Mesenchymal stem cell (in vitro differentiated cells and primary cell): Measurements from ENCODE around the gene CUL5.

ENCODE experiments used
- DNase-seq: peaks from one replicate; pipeline ENCODE4 v3.0.0-alpha.2; 2013
- H2AFZ ChIP-seq: one replicate; pipeline ENCODE4 v1.6.1; 2013; ENCODE audit warnings: low read depth, mild to moderate bottlenecking, control low read depth, inconsistent platforms, low read length, moderate library complexity
- H2AK5ac ChIP-seq: 2 replicates; pipeline ENCODE4 v1.6.1; 2013; ENCODE audit warnings: low read length, moderate library complexity, mild to moderate bottlenecking, inconsistent platforms; ENCODE audit not compliant: severe bottlenecking
- H2BK120ac ChIP-seq: one replicate; pipeline ENCODE4 v1.6.1; 2013; ENCODE audit warnings: low read depth, mild to moderate bottlenecking, inconsistent platforms, low read length, moderate library complexity
- H2BK12ac ChIP-seq, 2 experiments: one replicate each; pipeline ENCODE4 v1.6.1; 2013; ENCODE audit warnings: inconsistent platforms in 2 of 2, low read length in 2 of 2, mild to moderate bottlenecking in 2 of 2, moderate library complexity in 2 of 2, control low read depth in 1 of 2
- H2BK15ac ChIP-seq: one replicate; pipeline ENCODE4 v1.6.1; 2013; ENCODE audit warnings: mild to moderate bottlenecking, low read depth, inconsistent platforms; ENCODE audit not compliant: poor library complexity, severe bottlenecking
- H2BK5ac ChIP-seq: 2 replicates; pipeline ENCODE4 v1.6.1; 2013; ENCODE audit warnings: low read depth, mild to moderate bottlenecking, low read length, control low read depth, inconsistent platforms; ENCODE audit not compliant: poor library complexity, severe bottlenecking
- H3K14ac ChIP-seq, 2 experiments: one replicate each; pipeline ENCODE4 v1.6.1; 2013; ENCODE audit warnings: inconsistent platforms in 2 of 2, low read length in 2 of 2, control low read depth in 1 of 2, mild to moderate bottlenecking in 1 of 2, moderate library complexity in 1 of 2
- H3K18ac ChIP-seq, 2 experiments: one replicate each; pipeline ENCODE4 v1.6.1; 2013; ENCODE audit warnings: inconsistent platforms in 2 of 2, low read length in 2 of 2, control low read depth in 1 of 2, low read depth in 1 of 2, mild to moderate bottlenecking in 1 of 2
- H3K23ac ChIP-seq, 2 experiments: one replicate each; pipeline ENCODE4 v1.6.1; 2013; ENCODE audit warnings: inconsistent platforms in 2 of 2, low read length in 2 of 2, mild to moderate bottlenecking in 2 of 2, moderate library complexity in 2 of 2, control low read depth in 1 of 2
- H3K27ac ChIP-seq: 2 replicates; pipeline ENCODE4 v1.5.1; 2013; ENCODE audit warnings: mild to moderate bottlenecking, moderate library complexity, low read length, control low read depth, inconsistent platforms; ENCODE audit not compliant: poor library complexity, severe bottlenecking
- H3K27me3 ChIP-seq, 2 experiments: 2 replicates each; pipeline versions ENCODE4 v1.6.1 to v1.7.0; 2013; ENCODE audit warnings: low read length in 2 of 2, mild to moderate bottlenecking in 2 of 2, moderate library complexity in 2 of 2, control low read depth in 1 of 2, inconsistent platforms in 1 of 2; ENCODE audit not compliant: control insufficient read depth in 1 of 2, insufficient read depth in 1 of 2
- H3K36me3 ChIP-seq, 2 experiments: 2 replicates each; pipeline versions ENCODE4 v1.6.1 to v1.7.0; 2013; ENCODE audit warnings: low read length in 2 of 2, control low read depth in 1 of 2, inconsistent platforms in 1 of 2, low read depth in 1 of 2, mild to moderate bottlenecking in 1 of 2; ENCODE audit not compliant: insufficient read depth in 2 of 2, control insufficient read depth in 1 of 2
- H3K4ac ChIP-seq, 2 experiments: one replicate each; pipeline ENCODE4 v1.6.1; 2013; ENCODE audit warnings: inconsistent platforms in 2 of 2, low read length in 2 of 2, mild to moderate bottlenecking in 2 of 2, moderate library complexity in 2 of 2, control low read depth in 1 of 2, low read depth in 1 of 2
- H3K4me1 ChIP-seq: 2 replicates; pipeline ENCODE4 v1.6.1; 2013; ENCODE audit warnings: low read depth, low read length, control low read depth; ENCODE audit not compliant: control insufficient read depth, insufficient read depth
- H3K4me2 ChIP-seq: 2 replicates; pipeline ENCODE4 v1.6.1; 2013; ENCODE audit warnings: low read length, mild to moderate bottlenecking, inconsistent platforms; ENCODE audit not compliant: poor library complexity, severe bottlenecking
- H3K4me3 ChIP-seq, 2 experiments: 2 replicates each; pipeline versions ENCODE4 v1.5.1 to v1.7.0; 2013; ENCODE audit warnings: low read length in 2 of 2, mild to moderate bottlenecking in 2 of 2, control low read depth in 1 of 2, low read depth in 1 of 2; ENCODE audit not compliant: insufficient read depth in 1 of 2
- H3K79me1 ChIP-seq: replicated peaks from 2 replicates; pipeline ENCODE4 v1.6.1; 2013; ENCODE audit warnings: mild to moderate bottlenecking, control low read depth, low read length, inconsistent platforms; ENCODE audit not compliant: poor library complexity, severe bottlenecking
- H3K9ac ChIP-seq: 2 replicates; pipeline ENCODE4 v1.7.0; 2013; ENCODE audit warnings: mild to moderate bottlenecking, low read length, moderate library complexity
- H3K9me3 ChIP-seq: 2 replicates; pipeline ENCODE4 v1.7.0; 2013; ENCODE audit warnings: mild to moderate bottlenecking, low read length; ENCODE audit not compliant: control insufficient read depth
- H4K8ac ChIP-seq: one replicate; pipeline ENCODE4 v1.6.1; 2013; ENCODE audit warnings: inconsistent platforms, mild to moderate bottlenecking, low read length, moderate library complexity
- H4K91ac ChIP-seq: one replicate; pipeline ENCODE4 v1.6.1; 2013; ENCODE audit warnings: mild to moderate bottlenecking, low read length, inconsistent platforms
- WGBS: methylation state at CpG from one replicate; pipeline ENCODE4 v1.1.7; 2013; ENCODE audit warnings: mixed read lengths; 5-methylcytosine and 5-hydroxymethylcytosine counted together

Gene CUL5

GRCh38 chr11:107969219-107969618 lies 39.5 kb upstream of the CUL5 start:
- no peaks in the 10 kb centered on the region for H3K79me1 ChIP-seq
- no peak overlapping the region for H3K4me2 ChIP-seq
- no peaks in the 10 kb centered on the region for H3K4me1 ChIP-seq
- no peak overlapping the region for H3K14ac ChIP-seq
- no peak overlapping the region for H3K27ac ChIP-seq
- H2BK15ac ChIP-seq = no peak overlapping the region
- no peak overlapping the region for H2AFZ ChIP-seq
- no peak overlapping the region for H4K91ac ChIP-seq
- H3K18ac ChIP-seq = no peak overlapping the region
- H3K27me3 ChIP-seq = peaks cover 0 to 6% of the 10 kb centered on the region in 2 experiments
- no peak overlapping the region for H4K8ac ChIP-seq
- no peaks in the 10 kb centered on the region for H3K36me3 ChIP-seq
- DNase-seq = peak; percentile 4
- H2BK120ac ChIP-seq = no peak overlapping the region
- no peaks in the 10 kb centered on the region for H3K9me3 ChIP-seq
- no peak overlapping the region for H3K9ac ChIP-seq
- no peak overlapping the region for H2BK5ac ChIP-seq
- H3K4me3 ChIP-seq = no peak overlapping the region
- no peak overlapping the region for H3K4ac ChIP-seq
- H2AK5ac ChIP-seq = no peak overlapping the region
- no peak overlapping the region for H3K23ac ChIP-seq
- H2BK12ac ChIP-seq = no peak overlapping the region

DNA sequence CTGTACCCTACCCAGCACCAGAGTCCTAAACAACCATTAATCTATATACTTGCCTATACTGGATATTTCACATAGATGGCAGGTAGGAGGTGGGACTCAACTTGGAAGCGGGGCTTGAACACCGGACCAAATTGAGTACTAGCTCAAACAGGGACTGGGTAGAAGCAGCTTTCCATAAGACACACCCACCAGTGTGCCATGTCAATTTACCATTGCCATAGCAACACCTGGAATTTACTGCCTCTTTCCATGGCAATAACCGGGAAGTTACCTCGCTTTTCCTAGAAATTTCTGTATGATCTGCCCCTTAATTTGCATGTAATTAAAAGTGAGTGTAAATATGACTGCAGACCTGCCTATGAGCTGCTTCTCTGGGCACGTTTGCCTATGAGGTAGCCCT lies 38.6 kb upstream of the CUL5 start:
- 78% methylated on average over 5 of the region's 5 CpGs for WGBS
- Histone ChIP-seq H4K8ac (no peak overlapping the region), H3K18ac (no peak overlapping the region), H2AFZ (no peak overlapping the region), H4K91ac (no peak overlapping the region), H2BK5ac (no peak overlapping the region), H2BK12ac (no peak overlapping the region), H3K79me1 (no peaks in the 10 kb centered on the region), H2BK15ac (no peak overlapping the region), H3K4me1 (no peaks in the 10 kb centered on the region), H2BK120ac (no peak overlapping the region), H2AK5ac (no peak overlapping the region), H3K9ac (no peak overlapping the region), H3K14ac (no peak overlapping the region), H3K23ac (no peak overlapping the region), H3K4ac (no peak overlapping the region), H3K27ac (no peak overlapping the region), H3K4me2 (no peak overlapping the region), H3K27me3 (peaks cover 0 to 6% of the 10 kb centered on the region in 2 experiments), H3K4me3 (no peak overlapping the region), H3K36me3 (no peaks in the 10 kb centered on the region), H3K9me3 (no peaks in the 10 kb centered on the region)
- DNase-seq = no peak

DNA sequence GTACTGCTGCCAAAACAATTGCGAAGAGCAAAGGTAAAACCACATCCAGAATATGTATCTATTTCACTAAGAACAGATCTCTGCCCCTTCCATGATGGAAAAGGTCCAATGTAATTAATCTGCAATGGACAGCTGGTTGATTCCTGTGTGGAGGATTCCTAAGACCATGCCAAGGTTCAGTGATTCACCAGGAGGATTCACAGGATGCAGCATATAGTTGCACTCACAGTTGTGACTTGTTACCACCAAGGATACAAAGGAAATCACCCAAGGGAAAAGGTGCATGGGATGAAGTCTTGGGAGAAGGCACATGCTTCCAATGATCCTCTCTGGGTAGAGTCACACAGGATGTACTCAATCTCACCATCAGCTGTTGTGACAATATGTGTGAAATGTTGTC lies 35.1 kb upstream of the CUL5 start:
- H3K9ac ChIP-seq = no peak overlapping the region
- 100% methylated on average over 1 of the region's 1 CpG for WGBS

GRCh38 chr11:107988397-107989158 lies 20.1 kb upstream of the CUL5 start:
- no peak overlapping the region for H2AFZ ChIP-seq
- no peak overlapping the region for H2BK120ac ChIP-seq
- H3K18ac ChIP-seq = no peak overlapping the region
- no peak overlapping the region for H4K8ac ChIP-seq
- no peak overlapping the region for H3K4me3 ChIP-seq
- H3K27ac ChIP-seq = no peak overlapping the region
- no peak overlapping the region for H2BK15ac ChIP-seq
- DNase-seq = no peak
- H3K4me1 ChIP-seq = no peaks in the 10 kb centered on the region
- H2AK5ac ChIP-seq = no peak overlapping the region
- no peak overlapping the region for H2BK5ac ChIP-seq
- peaks cover 0 to 4% of the 10 kb centered on the region in 2 experiments for H3K27me3 ChIP-seq
- WGBS = 100% methylated on average over 3 of the region's 5 CpGs
- no peak overlapping the region for H3K9ac ChIP-seq
- no peak overlapping the region for H3K4ac ChIP-seq
- no peaks in the 10 kb centered on the region for H3K79me1 ChIP-seq
- H3K4me2 ChIP-seq = no peak overlapping the region
- no peak overlapping the region for H3K23ac ChIP-seq
- no peak overlapping the region for H4K91ac ChIP-seq
- no peak overlapping the region for H3K14ac ChIP-seq
- no peak overlapping the region for H2BK12ac ChIP-seq
- H3K9me3 ChIP-seq = no peaks in the 10 kb centered on the region
- H3K36me3 ChIP-seq = no peaks in the 10 kb centered on the region

More for the DNA sequence above, 35.1 kb upstream of the CUL5 start:
- no peak overlapping the region for H3K4me3 ChIP-seq
- H3K36me3 ChIP-seq = no peaks in the 10 kb centered on the region
- H3K18ac ChIP-seq = no peak overlapping the region
- peaks cover 0 to 6% of the 10 kb centered on the region in 2 experiments for H3K27me3 ChIP-seq
- H3K4ac ChIP-seq = no peak overlapping the region
- no peak overlapping the region for H3K4me2 ChIP-seq
- H3K23ac ChIP-seq = no peak overlapping the region
- no peak overlapping the region for H2BK5ac ChIP-seq
- no peak overlapping the region for H3K14ac ChIP-seq
- no peak overlapping the region for H4K91ac ChIP-seq
- H2AFZ ChIP-seq = no peak overlapping the region
- H2AK5ac ChIP-seq = no peak overlapping the region
- H4K8ac ChIP-seq = no peak overlapping the region
- no peak overlapping the region for H3K27ac ChIP-seq
- DNase-seq = no peak
- H3K79me1 ChIP-seq = no peaks in the 10 kb centered on the region
- no peak overlapping the region for H2BK12ac ChIP-seq
- H2BK15ac ChIP-seq = no peak overlapping the region
- no peak overlapping the region for H2BK120ac ChIP-seq
- no peaks in the 10 kb centered on the region for H3K4me1 ChIP-seq
- no peaks in the 10 kb centered on the region for H3K9me3 ChIP-seq
